ENCODE results near the gene MEIKIN. TPM values are rescaled to one million over a fixed set of nuclear protein-coding genes. Genes with fewer than 3 reads are reported as not detected.
A peak's percentile ranks its signal among the peaks of the same experiment; 100 is the strongest.
"Not testable (repeated sequence)": the region's sequence is repeated elsewhere in the genome, so short reads cannot be mapped to it uniquely, and the experiment has no call there.

MEIKIN gene
- total RNA-seq, 5 donors from 2014 or later (not counting 1 experiment from before 2014, with no cell fraction given) = 0.22 to 1.6 (median 0.73) TPM; not detected in 1

DNA sequence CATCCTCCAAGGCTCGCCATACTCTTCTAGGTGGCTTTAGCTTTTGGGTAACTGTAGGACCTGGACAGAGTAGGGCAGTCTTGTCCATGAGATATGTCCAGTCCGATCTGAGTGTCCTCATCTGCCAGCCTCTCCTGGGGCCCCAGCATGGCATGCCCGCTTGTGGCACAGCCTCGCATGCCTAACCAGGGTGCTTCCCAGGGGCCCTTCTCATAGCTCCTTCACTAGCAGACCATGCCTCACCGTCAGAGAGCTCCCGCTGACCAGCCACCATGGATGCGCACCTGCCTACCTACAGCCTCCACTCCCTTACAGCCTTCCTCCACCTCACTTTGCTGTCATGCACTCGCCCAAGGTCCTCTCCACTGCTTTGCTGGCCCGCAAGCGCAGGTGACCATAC is 88.1 kb downstream of the MEIKIN start:
- Mint-ChIP-seq H3K4me3 (no peak overlapping the region), H3K27me3 (no peaks in the 10 kb centered on the region), H3K4me1 (peaks cover 13 to 24% (median 22%) of the 10 kb centered on the region in 3 donors), H3K36me3 (peaks cover 11% of the 10 kb centered on the region), H3K9me3 (peaks cover 0 to 11% (median 3%) of the 10 kb centered on the region in 3 donors), H3K27ac (no peak overlapping the region)
- H3K27ac ChIP-seq (ENCODE audit: low read length) = no peak overlapping the region
- H3K4me3 ChIP-seq (ENCODE audit: control insufficient read depth in 1 of 2, extremely low read depth in 1 of 2, low read length in 1 of 2) = no peak overlapping the region
- DNase-seq (no peak), ATAC-seq (replicated peaks in 1 of 4) (no peak)
- CTCF ChIA-PET = no interaction called here
- POLR2A ChIA-PET = no interaction called here
- H3K36me3 ChIP-seq (ENCODE audit: control insufficient read depth in 2 of 2, extremely low read depth in 1 of 2, insufficient read depth in 1 of 2, low read length in 1 of 2) = no peaks in the 10 kb centered on the region
- 94% methylated on average over 9 of the region's 10 CpGs for WGBS (ENCODE audit: insufficient coverage)
- H3K4me1 ChIP-seq (ENCODE audit: control insufficient read depth in 1 of 2, extremely low read depth in 1 of 2, insufficient read depth in 2 of 2, low read length in 2 of 2) = peaks cover 0 to 3% of the 10 kb centered on the region in 2 experiments
- no peaks in the 10 kb centered on the region for H3K27me3 ChIP-seq (replicated peaks in 1 of 2; ENCODE audit: control insufficient read depth in 2 of 2, extremely low read depth in 1 of 2, insufficient read depth in 2 of 2, low read length in 1 of 2)
- no peaks in the 10 kb centered on the region for H3K9me3 ChIP-seq

DNA sequence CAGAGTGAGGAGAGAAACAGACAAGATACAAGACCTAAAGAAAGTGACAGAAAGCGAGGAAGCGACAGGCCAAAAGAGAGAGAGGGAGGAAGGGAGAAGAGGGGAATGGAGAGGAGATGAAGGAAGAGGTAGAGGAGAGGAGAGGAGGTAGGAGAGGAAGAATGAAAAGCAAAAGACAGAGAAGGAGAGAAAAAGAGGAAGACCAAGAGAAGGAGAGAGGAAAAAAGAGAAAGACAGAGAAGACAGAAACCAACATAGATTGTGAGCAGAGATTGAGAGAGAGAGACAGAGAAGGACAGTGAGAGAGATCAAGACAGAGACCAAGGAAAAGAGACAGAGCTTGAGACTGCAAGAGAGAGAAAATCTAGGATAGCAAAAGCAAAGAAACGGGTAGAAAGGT is 90.0 kb downstream of the MEIKIN start:
- H3K9me3 Mint-ChIP-seq = peaks cover 0 to 11% (median 10%) of the 10 kb centered on the region in 3 donors
- no peak for ATAC-seq (replicated peaks in 1 of 4)

DNA sequence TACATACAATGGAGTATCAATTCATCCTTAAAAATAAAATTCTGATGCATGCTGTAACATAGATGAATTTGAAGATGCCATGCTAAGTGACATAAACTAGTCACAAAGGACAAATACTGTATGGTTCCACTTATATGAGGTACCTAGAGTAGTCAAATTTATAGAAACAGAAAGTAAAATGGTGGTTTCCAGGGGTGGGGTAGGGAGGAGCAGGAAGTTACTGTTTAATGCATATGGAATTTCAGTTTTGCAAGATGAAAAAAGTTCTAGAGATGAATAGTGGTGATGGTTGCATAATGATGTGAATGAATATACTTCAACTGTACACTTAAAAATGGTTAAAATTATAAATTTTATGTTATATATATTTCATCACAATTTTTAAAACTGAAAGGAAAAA is 91.3 kb downstream of the MEIKIN start:
- POLR2A ChIA-PET = no interaction called here
- Histone ChIP-seq H3K27me3 (replicated peaks in 1 of 2; ENCODE audit: control insufficient read depth in 2 of 2, extremely low read depth in 1 of 2, insufficient read depth in 2 of 2, low read length in 1 of 2) (peaks cover 0 to 2% of the 10 kb centered on the region in 2 experiments), H3K4me3 (ENCODE audit: control insufficient read depth in 1 of 2, extremely low read depth in 1 of 2, low read length in 1 of 2) (no peak overlapping the region), H3K4me1 (ENCODE audit: control insufficient read depth in 1 of 2, extremely low read depth in 1 of 2, insufficient read depth in 2 of 2, low read length in 2 of 2) (peaks cover 0 to 3% of the 10 kb centered on the region in 2 experiments), H3K9me3 (no peaks in the 10 kb centered on the region), H3K36me3 (ENCODE audit: control insufficient read depth in 2 of 2, extremely low read depth in 1 of 2, insufficient read depth in 1 of 2, low read length in 1 of 2) (no peaks in the 10 kb centered on the region), H3K27ac (ENCODE audit: low read length) (peak overlapping the region; percentile 31)
- H3K27ac Mint-ChIP-seq = peak overlapping the region; percentile 14 to 70
- peak in 1 of 35 experiments; percentile 14 for DNase-seq
- H3K27me3 Mint-ChIP-seq = no peaks in the 10 kb centered on the region
- no peak overlapping the region for H3K4me3 Mint-ChIP-seq
- peak in 1 of 4 experiments; percentile 32 for ATAC-seq (replicated peaks in 1 of 4)
- CTCF ChIA-PET = no interaction called here
- H3K36me3 Mint-ChIP-seq = peaks cover 16% of the 10 kb centered on the region
- peaks cover 13 to 24% (median 22%) of the 10 kb centered on the region in 3 donors for H3K4me1 Mint-ChIP-seq
- H3K9me3 Mint-ChIP-seq = peaks cover under 1 to 21% (median 15%) of the 10 kb centered on the region in 3 donors

More for the DNA sequence above, 90.0 kb downstream of the MEIKIN start:
- no peak overlapping the region for H3K27ac ChIP-seq (ENCODE audit: low read length)
- H3K4me1 Mint-ChIP-seq = peaks cover 13 to 24% (median 22%) of the 10 kb centered on the region in 3 donors
- no peak for DNase-seq
- peaks cover 0 to 3% of the 10 kb centered on the region in 2 experiments for H3K4me1 ChIP-seq (ENCODE audit: control insufficient read depth in 1 of 2, extremely low read depth in 1 of 2, insufficient read depth in 2 of 2, low read length in 2 of 2)
- 100% methylated on average over 3 of the region's 3 CpGs for WGBS (ENCODE audit: insufficient coverage)
- no peaks in the 10 kb centered on the region for H3K27me3 Mint-ChIP-seq
- POLR2A ChIA-PET = no interaction called here
- no peaks in the 10 kb centered on the region for H3K36me3 ChIP-seq (ENCODE audit: control insufficient read depth in 2 of 2, extremely low read depth in 1 of 2, insufficient read depth in 1 of 2, low read length in 1 of 2)
- CTCF ChIA-PET = no interaction called here
- H3K9me3 ChIP-seq = no peaks in the 10 kb centered on the region
- H3K27me3 ChIP-seq (replicated peaks in 1 of 2; ENCODE audit: control insufficient read depth in 2 of 2, extremely low read depth in 1 of 2, insufficient read depth in 2 of 2, low read length in 1 of 2) = peaks cover 0 to 2% of the 10 kb centered on the region in 2 experiments
- peaks cover 11% of the 10 kb centered on the region for H3K36me3 Mint-ChIP-seq
- peak overlapping the region in 1 of 2 donors; percentile 17 for H3K27ac Mint-ChIP-seq
- H3K4me3 Mint-ChIP-seq = no peak overlapping the region
- H3K4me3 ChIP-seq (ENCODE audit: control insufficient read depth in 1 of 2, extremely low read depth in 1 of 2, low read length in 1 of 2) = no peak overlapping the region

DNA sequence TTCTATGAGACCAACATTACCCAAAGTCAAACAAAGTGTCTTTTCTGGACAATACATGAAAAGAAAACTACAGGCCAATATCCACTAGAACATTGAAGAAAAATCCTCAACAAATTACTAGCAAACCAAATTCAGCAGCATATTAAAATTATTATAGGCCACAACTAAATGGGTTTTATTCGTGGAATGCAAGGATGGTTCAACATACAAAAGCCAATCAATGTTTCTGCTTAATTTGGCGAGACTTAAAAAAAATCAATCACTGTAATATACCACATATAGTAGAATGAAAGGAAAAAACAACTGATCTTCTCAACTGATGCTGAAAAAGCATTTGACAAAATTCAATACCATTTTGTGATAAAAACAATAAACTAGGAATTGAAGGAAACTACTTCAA is 96.8 kb downstream of the MEIKIN start:
- Histone ChIP-seq H3K36me3 (ENCODE audit: control insufficient read depth in 2 of 2, extremely low read depth in 1 of 2, insufficient read depth in 1 of 2, low read length in 1 of 2) (no peaks in the 10 kb centered on the region), H3K4me3 (ENCODE audit: control insufficient read depth in 1 of 2, extremely low read depth in 1 of 2, low read length in 1 of 2) (no peak overlapping the region), H3K9me3 (no peaks in the 10 kb centered on the region), H3K27me3 (replicated peaks in 1 of 2; ENCODE audit: control insufficient read depth in 2 of 2, extremely low read depth in 1 of 2, insufficient read depth in 2 of 2, low read length in 1 of 2) (peaks cover 0 to 5% of the 10 kb centered on the region in 2 experiments), H3K4me1 (ENCODE audit: control insufficient read depth in 1 of 2, extremely low read depth in 1 of 2, insufficient read depth in 2 of 2, low read length in 2 of 2) (no peaks in the 10 kb centered on the region), H3K27ac (ENCODE audit: low read length) (no peak overlapping the region)
- Mint-ChIP-seq H3K4me1 (peaks cover 1 to 5% (median 2%) of the 10 kb centered on the region in 3 donors), H3K27me3 (no peaks in the 10 kb centered on the region), H3K36me3 (peaks cover 41% of the 10 kb centered on the region), H3K27ac (no peak overlapping the region), H3K4me3 (no peak overlapping the region), H3K9me3 (peaks cover 25 to 59% (median 31%) of the 10 kb centered on the region in 3 donors)
- ChIA-PET CTCF (no interaction called here), POLR2A (no interaction called here)
- no peak for ATAC-seq (replicated peaks in 1 of 4)
- DNase-seq = no peak
- no CpG with 5 or more reads among the region's 2 CpGs for WGBS (ENCODE audit: insufficient coverage)

DNA sequence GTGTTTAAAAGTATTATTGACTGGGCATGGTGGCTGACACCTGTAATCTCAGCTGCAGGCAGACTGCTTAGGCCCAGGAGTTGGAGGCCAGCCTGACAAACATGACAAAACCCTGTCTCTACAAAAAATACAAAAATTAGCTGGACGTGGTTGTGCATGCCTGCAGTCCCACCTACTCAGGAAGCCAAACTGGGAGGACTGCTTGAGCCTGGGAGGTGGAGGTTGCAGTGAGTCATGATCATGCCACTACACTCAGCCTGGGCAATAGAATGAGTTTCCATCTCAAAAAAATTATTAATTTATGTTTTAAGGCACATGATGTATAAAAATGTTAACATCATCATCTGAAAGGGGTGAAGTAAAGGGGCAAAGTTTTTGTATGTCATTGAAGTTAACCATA is 98.9 kb downstream of the MEIKIN start:
- ChIA-PET CTCF (interaction anchor here (0.6 kb wide), 3 partner anchors 183 to 329 kb away, joined by 3 to 5 read pairs (median 4); no protein-coding TSS in a partner anchor), POLR2A (no interaction called here)
- H3K27me3 ChIP-seq (replicated peaks in 1 of 2; ENCODE audit: control insufficient read depth in 2 of 2, extremely low read depth in 1 of 2, insufficient read depth in 2 of 2, low read length in 1 of 2) = peaks cover 0 to 5% of the 10 kb centered on the region in 2 experiments
- Mint-ChIP-seq H3K27me3 (peaks cover 0 to 3% of the 10 kb centered on the region in 2 donors), H3K36me3 (peaks cover 42% of the 10 kb centered on the region), H3K4me1 (no peaks in the 10 kb centered on the region), H3K4me3 (no peak overlapping the region), H3K9me3 (peaks cover 18 to 52% (median 36%) of the 10 kb centered on the region in 3 donors), H3K27ac (no peak overlapping the region)
- DNase-seq (no peak), ATAC-seq (replicated peaks in 1 of 4) (no peak)
- H3K36me3 ChIP-seq (ENCODE audit: control insufficient read depth in 2 of 2, extremely low read depth in 1 of 2, insufficient read depth in 1 of 2, low read length in 1 of 2) = no peaks in the 10 kb centered on the region
- no CpG with 5 or more reads among the region's 1 CpG for WGBS (ENCODE audit: insufficient coverage)
- no peaks in the 10 kb centered on the region for H3K4me1 ChIP-seq (ENCODE audit: control insufficient read depth in 1 of 2, extremely low read depth in 1 of 2, insufficient read depth in 2 of 2, low read length in 2 of 2)
- no peak overlapping the region for H3K4me3 ChIP-seq (ENCODE audit: control insufficient read depth in 1 of 2, extremely low read depth in 1 of 2, low read length in 1 of 2)
- no peaks in the 10 kb centered on the region for H3K9me3 ChIP-seq
- H3K27ac ChIP-seq (ENCODE audit: low read length) = no peak overlapping the region

DNA sequence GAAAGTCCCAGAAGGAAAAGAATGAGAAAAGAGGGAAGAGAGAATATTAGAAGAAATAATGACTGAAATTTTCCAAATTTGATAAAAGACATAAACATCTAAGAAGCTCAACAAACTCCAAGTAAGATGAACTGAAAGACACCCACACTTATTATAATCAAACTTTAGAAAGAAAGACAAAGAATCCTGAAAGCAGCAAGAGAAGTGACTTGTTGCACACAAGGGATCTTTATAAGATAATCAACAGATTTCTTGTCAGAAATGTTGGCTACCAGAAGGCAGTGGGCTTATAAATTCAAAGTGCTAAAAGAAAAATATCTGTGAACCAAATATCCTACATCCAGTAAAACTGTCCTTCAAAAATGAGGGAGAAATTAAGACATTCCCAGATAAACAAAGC is 99.6 kb downstream of the MEIKIN start:
- ATAC-seq (replicated peaks in 1 of 4) (no peak), DNase-seq (no peak)
- Mint-ChIP-seq H3K4me1 (no peaks in the 10 kb centered on the region), H3K9me3 (peaks cover 18 to 53% (median 36%) of the 10 kb centered on the region in 3 donors), H3K27me3 (peaks cover 0 to 3% of the 10 kb centered on the region in 2 donors), H3K4me3 (no peak overlapping the region), H3K36me3 (peaks cover 42% of the 10 kb centered on the region), H3K27ac (no peak overlapping the region)
- H3K4me3 ChIP-seq (ENCODE audit: control insufficient read depth in 1 of 2, extremely low read depth in 1 of 2, low read length in 1 of 2) = no peak overlapping the region
- no peaks in the 10 kb centered on the region for H3K9me3 ChIP-seq
- H3K27me3 ChIP-seq (replicated peaks in 1 of 2; ENCODE audit: control insufficient read depth in 2 of 2, extremely low read depth in 1 of 2, insufficient read depth in 2 of 2, low read length in 1 of 2) = peaks cover 0 to 5% of the 10 kb centered on the region in 2 experiments
- POLR2A ChIA-PET = no interaction called here
- H3K27ac ChIP-seq (ENCODE audit: low read length) = no peak overlapping the region
- no peaks in the 10 kb centered on the region for H3K4me1 ChIP-seq (ENCODE audit: control insufficient read depth in 1 of 2, extremely low read depth in 1 of 2, insufficient read depth in 2 of 2, low read length in 2 of 2)
- no peaks in the 10 kb centered on the region for H3K36me3 ChIP-seq (ENCODE audit: control insufficient read depth in 2 of 2, extremely low read depth in 1 of 2, insufficient read depth in 1 of 2, low read length in 1 of 2)
- CTCF ChIA-PET = interaction anchor here (0.6 to 1.1 kb wide), 3 partner anchors 162 to 291 kb away, joined by 3 to 5 read pairs (median 3); no protein-coding TSS in a partner anchor

DNA sequence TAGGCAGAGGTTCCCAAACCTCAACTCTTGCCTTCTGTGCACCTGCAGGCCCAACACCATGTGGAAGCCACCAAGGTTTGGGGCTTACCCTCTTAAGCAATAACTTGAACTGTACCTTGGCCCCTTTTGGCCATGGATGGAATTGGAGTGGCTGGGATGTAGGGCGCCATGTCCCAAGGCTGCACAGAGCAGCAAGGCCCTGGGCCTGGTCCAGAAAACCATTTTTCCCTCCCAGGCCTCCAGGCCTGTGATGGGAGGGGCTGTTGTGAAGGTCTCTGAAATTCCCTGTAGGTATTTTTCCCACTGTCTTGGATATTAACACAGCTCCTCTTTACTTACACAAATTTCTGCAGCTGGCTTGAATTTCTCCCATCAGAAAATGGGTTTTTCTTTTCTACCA is 102.5 kb downstream of the MEIKIN start:
- H3K27ac Mint-ChIP-seq; H3K27me3 ChIP-seq (replicated peaks in 1 of 2; ENCODE audit: control insufficient read depth in 2 of 2, extremely low read depth in 1 of 2, insufficient read depth in 2 of 2, low read length in 1 of 2); POLR2A ChIA-PET; H3K9me3 ChIP-seq; CTCF ChIA-PET; H3K36me3 ChIP-seq (ENCODE audit: control insufficient read depth in 2 of 2, extremely low read depth in 1 of 2, insufficient read depth in 1 of 2, low read length in 1 of 2); H3K27ac ChIP-seq (ENCODE audit: low read length); H3K4me1 ChIP-seq (ENCODE audit: control insufficient read depth in 1 of 2, extremely low read depth in 1 of 2, insufficient read depth in 2 of 2, low read length in 2 of 2); H3K4me3 Mint-ChIP-seq; H3K4me1 Mint-ChIP-seq; ATAC-seq (replicated peaks in 1 of 4); H3K27me3 Mint-ChIP-seq; DNase-seq; H3K4me3 ChIP-seq (ENCODE audit: control insufficient read depth in 1 of 2, extremely low read depth in 1 of 2, low read length in 1 of 2): not testable (repeated sequence)
- no CpG with 5 or more reads among the region's 1 CpG for WGBS (ENCODE audit: insufficient coverage)
- Mint-ChIP-seq H3K9me3 (peaks cover 29 to 56% (median 44%) of the 10 kb centered on the region in 3 donors), H3K36me3 (peaks cover 38% of the 10 kb centered on the region)
